H9 (cell line): ENCODE results near the gene ACSF3. TPM values are rescaled to one million over a fixed set of nuclear protein-coding genes. Genes with fewer than 3 reads are reported as not detected.

Experiments
- DNase-seq: peaks from one replicate; pipeline ENCODE4 v3.0.0-alpha.2; 2017
- H2AFZ ChIP-seq: one replicate; pipeline ENCODE4 v1.6.1; 2013; ENCODE audit warnings: mild to moderate bottlenecking, low read length, control low read depth, moderate library complexity
- H2AK5ac ChIP-seq: 2 replicates; pipeline ENCODE4 v1.6.1; 2013; ENCODE audit warnings: low read length, control low read depth, mixed read lengths; ENCODE audit not compliant: insufficient read length
- H2BK120ac ChIP-seq: one replicate; pipeline ENCODE4 v1.6.1; 2013; ENCODE audit warnings: low read depth, mild to moderate bottlenecking, low read length, control low read depth, inconsistent platforms; ENCODE audit not compliant: poor library complexity, severe bottlenecking
- H2BK12ac ChIP-seq: 2 replicates; pipeline ENCODE4 v1.6.1; 2013; ENCODE audit warnings: low read length, control low read depth, mixed read lengths, low read depth; ENCODE audit not compliant: insufficient read length
- H2BK15ac ChIP-seq: 2 replicates; pipeline ENCODE4 v1.6.1; 2013; ENCODE audit warnings: low read depth, low read length, control low read depth
- H2BK20ac ChIP-seq: one replicate; pipeline ENCODE4 v1.6.1; 2013; ENCODE audit warnings: low read depth, mild to moderate bottlenecking, low read length, control low read depth, inconsistent platforms; ENCODE audit not compliant: poor library complexity, severe bottlenecking
- H2BK5ac ChIP-seq: 2 replicates; pipeline ENCODE4 v1.6.1; 2013; ENCODE audit warnings: low read length, control low read depth, mixed read lengths; ENCODE audit not compliant: insufficient read length
- H3K14ac ChIP-seq: 2 replicates; pipeline ENCODE4 v1.6.1; 2013; ENCODE audit warnings: low read length, control low read depth; ENCODE audit not compliant: insufficient read depth
- H3K18ac ChIP-seq: 2 replicates; pipeline ENCODE4 v1.6.1; 2013; ENCODE audit warnings: low read depth, mild to moderate bottlenecking, mixed read lengths, low read length, control low read depth; ENCODE audit not compliant: insufficient read length
- H3K23ac ChIP-seq: 2 replicates; pipeline ENCODE4 v1.6.1; 2013; ENCODE audit warnings: low read length, control low read depth, mixed read lengths, low read depth; ENCODE audit not compliant: insufficient read length
- H3K23me2 ChIP-seq: 2 replicates; pipeline ENCODE4 v1.6.1; 2013; ENCODE audit warnings: low read depth, mild to moderate bottlenecking, mixed read lengths, low read length, control low read depth; ENCODE audit not compliant: insufficient read length, poor library complexity, severe bottlenecking
- H3K27ac ChIP-seq: 2 replicates; pipeline ENCODE4 v1.5.1; 2013; ENCODE audit warnings: low read length, control low read depth, mixed read lengths, low read depth; ENCODE audit not compliant: insufficient read length
- H3K27me3 ChIP-seq: 2 replicates; pipeline ENCODE4 v1.6.1; 2013; ENCODE audit warnings: low read length, control low read depth, inconsistent platforms; ENCODE audit not compliant: insufficient read depth
- H3K4ac ChIP-seq: 2 replicates; pipeline ENCODE4 v1.6.1; 2013; ENCODE audit warnings: low read depth, mild to moderate bottlenecking, control low read depth, inconsistent platforms, low read length, moderate library complexity
- H3K4me1 ChIP-seq: 2 replicates; pipeline ENCODE4 v1.6.1; 2013; ENCODE audit warnings: low read length, control low read depth, inconsistent platforms; ENCODE audit not compliant: insufficient read depth
- H3K4me2 ChIP-seq: 2 replicates; pipeline ENCODE4 v1.6.1; 2013; ENCODE audit warnings: low read length, control low read depth, mixed read lengths; ENCODE audit not compliant: insufficient read length, insufficient read depth
- H3K56ac ChIP-seq: 2 replicates; pipeline ENCODE4 v1.6.1; 2013; ENCODE audit warnings: low read depth, mild to moderate bottlenecking, mixed read lengths, low read length, control low read depth; ENCODE audit not compliant: insufficient read length
- H3K79me1 ChIP-seq: 2 replicates; pipeline ENCODE4 v1.6.1; 2013; ENCODE audit warnings: low read depth, mild to moderate bottlenecking, moderate library complexity, low read length, control low read depth, inconsistent platforms; ENCODE audit not compliant: insufficient read depth, poor library complexity, severe bottlenecking
- H3K79me2 ChIP-seq: 2 replicates; pipeline ENCODE4 v1.6.1; 2013; ENCODE audit warnings: low read length, control low read depth, inconsistent platforms; ENCODE audit not compliant: insufficient read depth
- H3K9ac ChIP-seq: 2 replicates; pipeline ENCODE4 v1.6.1; 2013; ENCODE audit warnings: low read length, control low read depth, mixed read lengths; ENCODE audit not compliant: insufficient read length; ENCODE audit errors: extremely low read depth
- H3K9me3 ChIP-seq: one replicate; pipeline ENCODE4 v1.6.1; 2013; ENCODE audit warnings: low read depth, low read length, inconsistent platforms; ENCODE audit not compliant: control insufficient read depth
- H3T11ph ChIP-seq: one replicate; pipeline ENCODE4 v1.6.1; 2013; ENCODE audit warnings: mild to moderate bottlenecking, low read length, control low read depth, inconsistent platforms
- H4K20me1 ChIP-seq: one replicate; pipeline ENCODE4 v1.6.1; 2013; ENCODE audit not compliant: control insufficient read depth, insufficient read length, insufficient read depth
- H4K5ac ChIP-seq: 2 replicates; pipeline ENCODE4 v1.6.1; 2013; ENCODE audit warnings: low read depth, mild to moderate bottlenecking, mixed read lengths, low read length, control low read depth; ENCODE audit not compliant: insufficient read length
- H4K8ac ChIP-seq: replicated peaks from 2 replicates; pipeline ENCODE4 v1.6.1; 2013; ENCODE audit warnings: low read length, control low read depth, mixed read lengths, low read depth; ENCODE audit not compliant: insufficient read length
- H4K91ac ChIP-seq: 2 replicates; pipeline ENCODE4 v1.6.1; 2013; ENCODE audit warnings: low read depth, mild to moderate bottlenecking, moderate library complexity, mixed read lengths, low read length, control low read depth; ENCODE audit not compliant: insufficient read length
- H3K27ac Mint-ChIP-seq, 3 experiments: 2 replicates in 2 of 3; 3 replicates in 1 of 3; pipeline ENCODE4 v1.8.0; 2020 to 2021; ENCODE audit warnings: mixed read lengths in 3 of 3, mild to moderate bottlenecking in 1 of 3, moderate library complexity in 1 of 3
- H3K27me3 Mint-ChIP-seq: 2 replicates; pipeline ENCODE4 v1.8.0; 2021; ENCODE audit warnings: low read depth, mild to moderate bottlenecking, moderate library complexity, mixed read lengths
- H3K36me3 Mint-ChIP-seq, 3 experiments: 2 replicates in 2 of 3; 3 replicates in 1 of 3; pipeline ENCODE4 v1.8.0; 2020 to 2021; ENCODE audit warnings: low read depth in 3 of 3, mixed read lengths in 3 of 3; ENCODE audit not compliant: insufficient read depth in 1 of 3
- H3K4me1 Mint-ChIP-seq, 2 experiments: 2 replicates each; pipeline ENCODE4 v1.8.0; 2020; ENCODE audit warnings: mixed read lengths in 2 of 2
- H3K4me3 Mint-ChIP-seq, 2 experiments: 2 replicates in 1 of 2; 3 replicates in 1 of 2; pipeline ENCODE4 v1.8.0; 2020 to 2021; ENCODE audit warnings: mild to moderate bottlenecking in 2 of 2, mixed read lengths in 2 of 2, moderate library complexity in 1 of 2
- H3K9me3 Mint-ChIP-seq, 2 experiments: 2 replicates in 1 of 2; 3 replicates in 1 of 2; pipeline ENCODE4 v1.8.0; 2020; ENCODE audit warnings: mild to moderate bottlenecking in 2 of 2, mixed read lengths in 2 of 2, moderate library complexity in 1 of 2
- CTCF ChIP-seq: fragments of 200-600 bp; sonication (generic); conservative IDR thresholded peaks from 3 replicates; pipeline ENCODE4 v1.8.0; 2021; ENCODE audit warnings: antibody characterized with exemption, mild to moderate bottlenecking
- WGBS: extraction: QIAGEN DNeasy Blood & Tissue Kit; methylation state at CpG from one replicate; pipeline ENCODE4 v1.1.7; 2013; ENCODE audit warnings: missing lambda C conversion rate, low lambda C conversion rate, mixed read lengths; ENCODE audit not compliant: insufficient read length; ENCODE audit errors: extremely low coverage; 5-methylcytosine and 5-hydroxymethylcytosine counted together
- total RNA-seq: library from RNA; stranded (reverse); gene quantifications from 2 replicates; pipeline ENCODE4 v1.2.1, GENCODE V29; 2021

Gene ACSF3
- total RNA-seq, 1 experiment from 2014 or later = 31.3 TPM

- Histone ChIP-seq H4K5ac (no peak overlapping the region), H4K8ac (no peak overlapping the region), H2BK5ac (no peak overlapping the region), H4K20me1 (no peaks in the 10 kb centered on the region), H2AK5ac (no peak overlapping the region), H3T11ph (no peak overlapping the region), H3K14ac (no peak overlapping the region; the same call in 1 of the 2 replicates), H2BK12ac (no peak overlapping the region), H3K23me2 (no peaks in the 10 kb centered on the region), H3K23ac (no peak overlapping the region), H3K27ac (no peak overlapping the region), H2BK15ac (no peak overlapping the region), H3K56ac (no peak overlapping the region), H3K9ac (no peak overlapping the region), H3K4me2 (no peak overlapping the region), H2BK120ac (no peak overlapping the region), H3K4me1 (no peaks in the 10 kb centered on the region), H4K91ac (no peak overlapping the region), H3K4ac (no peak overlapping the region), H3K79me1 (no peaks in the 10 kb centered on the region), H3K27me3 (no peaks in the 10 kb centered on the region), H2BK20ac (no peak overlapping the region), H2AFZ (no peak overlapping the region), H3K9me3 (no peaks in the 10 kb centered on the region), H3K79me2 (no peaks in the 10 kb centered on the region), H3K18ac (no peak overlapping the region)
- H3K36me3 Mint-ChIP-seq = no peaks in the 10 kb centered on the region
- peaks cover 12% of the 10 kb centered on the region for H3K27me3 Mint-ChIP-seq
- no peak for DNase-seq
- TF ChIP-seq CTCF = no peak
- H3K4me3 Mint-ChIP-seq = no peak overlapping the region
- no peaks in the 10 kb centered on the region; a peak in 1 of 5 replicates for H3K9me3 Mint-ChIP-seq
- WGBS = no CpG with 5 or more reads among the region's 19 CpGs
- H3K27ac Mint-ChIP-seq = no peak overlapping the region
- H3K4me1 Mint-ChIP-seq = peaks cover 2 to 4% of the 10 kb centered on the region in 2 experiments; a peak in 2 of 4 replicates
Measured at GRCh38 chr16:89179148-89179484, 85.5 kb downstream of the ACSF3 start.
